HG03565 (cell line): ENCODE data around the gene SLC34A3.
"Not testable (repeated sequence)": the region's sequence is repeated elsewhere in the genome, so short reads cannot be mapped to it uniquely, and the experiment has no call there.

Experiments
- ATAC-seq: cut with Tn5 transposase; IDR thresholded peaks from one replicate; pipeline ENCODE4 v1.9.1; 2021; ENCODE audit warnings: mild to moderate bottlenecking, moderate library complexity; ENCODE audit not compliant: unreplicated experiment

The SLC34A3 gene

DNA sequence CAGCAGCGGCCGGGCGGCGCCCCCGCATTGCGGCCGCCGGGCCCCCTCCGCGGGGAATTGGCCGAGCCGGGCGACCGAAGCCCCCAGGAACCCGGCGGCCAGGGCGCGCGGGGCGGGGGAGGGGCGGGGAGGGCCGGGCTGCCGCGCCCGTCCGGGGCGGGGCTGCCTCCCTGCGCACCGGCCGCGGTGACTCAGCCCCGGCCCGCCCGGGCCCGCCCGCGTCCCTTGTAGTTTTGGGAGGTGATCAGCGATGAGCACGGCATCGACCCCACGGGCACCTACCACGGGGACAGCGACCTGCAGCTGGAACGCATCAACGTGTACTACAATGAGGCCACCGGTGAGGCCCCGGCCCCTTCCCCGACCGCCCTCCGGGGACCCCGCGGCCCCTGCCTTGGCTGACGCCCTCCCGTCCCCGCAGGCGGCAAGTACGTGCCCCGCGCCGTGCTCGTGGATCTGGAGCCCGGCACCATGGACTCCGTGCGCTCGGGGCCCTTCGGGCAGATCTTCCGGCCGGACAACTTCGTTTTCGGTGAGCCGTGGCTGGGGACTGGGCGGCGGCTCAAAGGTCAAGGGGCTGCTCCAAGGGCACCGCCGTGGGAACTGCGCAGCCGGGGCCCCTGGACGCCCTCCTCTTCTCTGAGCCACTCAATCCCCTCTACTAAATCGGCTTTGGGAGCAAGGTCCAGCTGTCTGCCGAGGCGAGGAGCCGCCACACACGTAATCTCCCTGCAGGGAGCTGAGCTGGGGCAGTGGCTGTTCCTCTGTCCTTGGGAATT, 11.0 kb downstream of the SLC34A3 start:
- ATAC-seq, result no peak

DNA sequence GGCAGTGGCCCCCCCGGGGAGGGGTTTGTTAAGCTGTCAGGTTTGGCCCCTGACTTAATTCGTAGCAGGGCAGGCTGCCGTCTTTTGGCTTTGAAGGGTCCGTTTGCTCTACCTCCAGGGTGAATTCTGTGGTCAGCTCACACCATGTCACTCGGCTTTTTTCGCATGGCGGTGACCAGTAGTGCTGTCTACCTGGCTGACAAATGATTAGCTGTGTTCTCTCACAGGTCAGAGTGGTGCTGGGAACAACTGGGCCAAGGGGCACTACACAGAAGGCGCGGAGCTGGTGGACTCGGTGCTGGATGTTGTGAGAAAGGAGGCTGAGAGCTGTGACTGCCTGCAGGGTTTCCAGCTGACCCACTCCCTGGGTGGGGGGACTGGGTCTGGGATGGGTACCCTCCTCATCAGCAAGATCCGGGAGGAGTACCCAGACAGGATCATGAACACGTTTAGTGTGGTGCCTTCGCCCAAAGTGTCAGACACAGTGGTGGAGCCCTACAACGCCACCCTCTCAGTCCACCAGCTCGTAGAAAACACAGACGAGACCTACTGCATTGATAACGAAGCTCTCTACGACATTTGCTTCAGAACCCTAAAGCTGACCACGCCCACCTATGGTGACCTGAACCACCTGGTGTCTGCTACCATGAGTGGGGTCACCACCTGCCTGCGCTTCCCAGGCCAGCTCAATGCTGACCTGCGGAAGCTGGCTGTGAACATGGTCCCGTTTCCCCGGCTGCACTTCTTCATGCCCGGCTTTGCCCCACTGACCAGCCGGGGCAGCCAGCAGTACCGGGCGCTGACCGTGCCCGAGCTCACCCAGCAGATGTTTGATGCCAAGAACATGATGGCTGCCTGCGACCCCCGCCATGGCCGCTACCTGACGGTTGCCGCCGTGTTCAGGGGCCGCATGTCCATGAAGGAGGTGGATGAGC, 11.8 kb downstream of the SLC34A3 start:
- no peak for ATAC-seq

DNA sequence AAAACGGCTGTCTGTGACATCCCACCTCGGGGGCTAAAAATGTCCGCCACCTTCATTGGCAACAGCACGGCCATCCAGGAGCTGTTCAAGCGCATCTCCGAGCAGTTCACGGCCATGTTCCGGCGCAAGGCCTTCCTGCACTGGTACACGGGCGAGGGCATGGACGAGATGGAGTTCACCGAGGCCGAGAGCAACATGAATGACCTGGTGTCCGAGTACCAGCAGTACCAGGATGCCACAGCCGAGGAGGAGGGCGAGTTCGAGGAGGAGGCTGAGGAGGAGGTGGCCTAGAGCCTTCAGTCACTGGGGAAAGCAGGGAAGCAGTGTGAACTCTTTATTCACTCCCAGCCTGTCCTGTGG, 12.5 kb downstream of the SLC34A3 start:
- ATAC-seq, result not testable (repeated sequence)

DNA sequence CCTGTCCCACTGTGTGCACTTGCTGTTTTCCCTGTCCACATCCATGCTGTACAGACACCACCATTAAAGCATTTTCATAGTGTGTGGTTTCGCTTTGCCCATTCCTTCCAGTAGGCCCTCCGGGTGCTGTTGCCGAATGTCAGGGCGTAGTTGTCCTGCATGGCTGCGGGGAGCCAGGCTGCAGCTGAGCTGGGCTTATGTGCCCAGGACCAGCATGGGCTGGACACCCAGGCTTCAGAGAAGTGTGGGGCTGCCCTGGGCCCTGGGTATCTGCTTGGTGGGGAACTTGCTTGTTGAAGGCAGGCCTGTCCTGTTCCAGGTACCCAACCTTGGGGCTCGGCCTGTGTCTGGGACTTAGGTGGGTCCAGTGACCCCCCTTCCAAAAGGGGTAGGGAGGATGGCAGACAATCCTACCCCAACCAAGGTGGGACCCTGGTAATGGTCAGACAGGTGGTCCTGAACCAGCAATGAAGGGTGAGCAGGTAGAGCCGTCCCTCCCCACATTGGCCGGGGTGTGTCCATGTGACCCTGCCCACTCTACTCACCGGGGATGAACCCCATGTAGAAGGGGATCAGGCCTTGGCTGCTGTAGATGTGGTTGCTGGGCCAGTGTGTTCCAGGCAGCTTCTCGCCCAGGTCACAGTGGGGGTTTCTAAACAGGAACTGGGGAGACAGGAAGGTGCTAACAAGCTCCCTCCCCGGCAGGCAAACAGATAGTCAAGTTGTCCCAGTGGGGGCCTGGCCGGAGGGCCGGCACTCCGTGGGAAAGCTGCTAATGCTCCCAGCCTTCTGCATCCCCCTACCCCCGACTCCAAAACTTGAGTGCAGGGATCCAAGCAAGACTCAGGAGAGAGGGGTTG, 13.2 kb downstream of the SLC34A3 start:
- no peak for ATAC-seq

DNA sequence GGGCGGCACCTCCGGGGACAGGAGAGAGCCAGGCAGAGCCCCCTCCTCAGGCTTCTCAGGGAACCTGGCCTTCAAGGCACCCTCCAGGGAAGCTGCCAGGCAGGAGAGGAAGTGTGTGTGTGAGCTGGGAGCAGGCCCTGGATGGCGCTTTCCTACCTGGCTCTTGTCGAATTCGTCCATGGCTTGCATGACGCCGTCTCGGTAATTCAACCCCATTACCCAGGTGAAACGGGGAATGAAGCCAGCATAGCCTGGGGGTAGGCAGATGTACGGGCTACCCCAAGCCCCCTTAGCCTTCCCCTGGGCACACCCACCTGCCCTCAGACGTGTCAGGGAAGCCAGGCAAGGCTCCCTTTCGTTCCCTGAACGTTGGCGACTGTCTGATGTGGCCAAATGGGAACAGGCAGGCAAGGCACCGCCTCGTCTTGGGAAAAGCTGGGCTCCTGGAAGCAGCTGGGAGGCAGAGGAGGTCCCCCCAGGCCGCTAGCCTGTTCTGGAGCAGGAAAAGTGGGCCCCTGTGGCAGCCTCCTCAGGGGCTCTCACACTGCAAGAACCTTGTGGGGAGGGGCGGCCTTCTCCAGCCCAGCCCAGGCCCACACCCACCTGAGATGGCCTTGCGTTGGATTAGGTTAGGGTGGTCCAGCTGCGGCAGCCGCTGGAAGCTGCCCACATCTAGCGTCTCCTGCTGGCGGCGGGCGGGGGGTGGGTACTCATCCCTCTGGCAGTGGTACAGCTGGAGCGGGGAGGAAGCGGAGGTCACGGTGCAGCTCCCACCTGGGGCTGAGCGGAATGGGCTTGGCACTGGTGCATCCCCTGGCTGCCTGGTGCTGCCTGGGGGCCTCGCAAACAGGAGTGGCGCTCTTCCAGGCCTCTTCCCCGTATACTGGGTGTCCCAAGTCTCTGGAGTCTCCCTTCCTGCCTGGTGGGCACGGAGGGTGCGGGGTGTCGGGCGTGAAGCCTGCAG, 14.1 kb downstream of the SLC34A3 start:
- no peak for ATAC-seq

DNA sequence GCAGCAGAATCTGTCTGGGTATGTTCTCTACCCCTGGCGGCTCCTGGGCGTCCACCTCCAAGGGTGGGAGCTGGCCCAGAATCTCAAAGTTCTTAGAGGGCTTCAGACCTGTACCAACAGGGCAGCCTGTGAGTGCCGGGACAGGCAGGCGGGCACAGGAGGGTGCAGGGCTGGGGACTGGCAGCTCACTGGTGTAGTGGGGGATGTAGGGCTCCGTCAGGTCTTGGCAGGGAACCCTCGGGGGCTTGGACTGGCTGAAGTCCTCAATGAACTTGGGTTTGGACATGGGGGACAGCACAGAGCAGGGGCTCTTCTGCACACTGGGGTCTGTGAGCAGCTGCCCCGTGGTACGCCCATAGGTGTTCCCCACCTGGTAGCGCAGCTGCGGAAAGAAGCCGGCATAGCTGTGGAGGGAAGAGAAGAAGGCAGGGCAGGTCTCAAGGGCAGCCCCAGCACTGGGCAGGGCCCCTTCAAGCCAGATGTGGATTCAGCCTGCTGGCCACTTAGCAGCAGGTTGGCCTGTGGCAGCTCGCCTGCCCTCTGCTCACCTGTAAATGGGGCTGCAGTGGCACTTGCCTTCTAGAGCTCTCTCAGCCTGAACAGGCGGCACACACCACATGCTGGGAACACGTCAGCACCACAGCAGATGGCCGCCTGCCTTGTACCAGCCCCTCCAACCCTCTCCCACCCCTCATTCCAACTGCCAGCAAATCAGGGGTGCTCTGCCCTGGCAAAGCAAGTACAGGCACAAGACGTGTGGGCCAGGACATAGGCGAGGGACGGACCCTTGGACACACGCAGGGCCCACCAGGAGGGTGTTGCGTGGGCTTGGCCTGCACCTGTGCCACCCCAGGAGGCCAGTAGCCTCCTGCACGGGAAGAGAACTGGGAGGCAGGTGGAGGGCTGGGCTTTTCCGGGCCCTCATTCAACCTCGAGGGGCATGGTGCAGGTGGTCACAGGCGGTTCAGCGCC, 15.0 kb downstream of the SLC34A3 start:
- no peak for ATAC-seq

DNA sequence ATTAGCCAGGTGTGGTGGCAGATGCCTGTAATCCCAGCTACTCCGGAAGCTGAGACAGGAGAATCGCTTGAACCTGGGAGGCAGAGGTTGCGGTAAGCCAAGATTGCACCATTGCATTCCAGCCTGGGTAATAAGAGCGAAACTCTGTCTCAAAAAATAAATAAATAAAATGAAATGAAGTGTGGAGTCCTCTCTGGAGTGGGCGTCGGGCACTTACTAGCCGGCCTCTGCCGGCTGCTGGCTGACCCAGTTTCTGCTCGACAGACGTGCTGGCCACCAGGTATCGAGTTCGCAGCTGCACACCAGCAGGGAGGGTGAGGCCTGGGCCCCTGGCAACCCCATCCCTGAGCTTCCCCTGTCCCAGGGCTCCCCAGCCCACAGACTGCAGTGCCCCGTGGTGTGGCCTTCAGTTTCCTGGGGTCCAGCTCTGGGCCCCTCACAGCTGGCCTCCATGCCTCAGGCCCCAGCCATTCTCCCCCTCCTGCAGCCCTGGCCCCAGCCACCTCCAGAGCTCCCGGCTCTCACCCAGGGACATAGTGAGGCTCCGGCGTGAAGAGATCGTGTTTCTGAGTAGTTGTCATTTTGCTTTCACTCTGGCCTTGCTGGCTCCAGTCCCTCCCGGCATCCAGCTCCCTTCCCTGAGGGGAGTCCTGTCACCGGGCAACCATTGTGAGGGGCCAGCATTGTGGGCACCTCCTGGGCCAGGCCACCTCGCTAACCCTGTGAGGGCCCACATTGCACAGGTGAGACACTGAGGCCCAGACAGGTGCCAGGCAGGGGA, 16.6 kb downstream of the SLC34A3 start:
- ATAC-seq, result no peak

DNA sequence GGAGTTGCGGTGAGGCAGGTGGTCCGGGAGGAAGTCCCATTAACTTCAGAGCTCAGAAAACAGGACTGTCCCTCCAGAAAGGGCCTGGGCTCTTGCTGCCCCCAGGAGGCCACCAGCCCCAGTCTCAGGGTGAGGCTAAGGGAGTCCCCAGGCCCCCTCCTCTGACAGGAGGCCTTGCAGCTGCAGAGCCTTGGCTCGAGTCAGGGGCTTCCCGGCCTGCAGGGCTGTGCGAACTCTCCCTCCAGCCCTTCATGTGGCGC, 17.1 kb downstream of the SLC34A3 start:
- no peak for ATAC-seq

DNA sequence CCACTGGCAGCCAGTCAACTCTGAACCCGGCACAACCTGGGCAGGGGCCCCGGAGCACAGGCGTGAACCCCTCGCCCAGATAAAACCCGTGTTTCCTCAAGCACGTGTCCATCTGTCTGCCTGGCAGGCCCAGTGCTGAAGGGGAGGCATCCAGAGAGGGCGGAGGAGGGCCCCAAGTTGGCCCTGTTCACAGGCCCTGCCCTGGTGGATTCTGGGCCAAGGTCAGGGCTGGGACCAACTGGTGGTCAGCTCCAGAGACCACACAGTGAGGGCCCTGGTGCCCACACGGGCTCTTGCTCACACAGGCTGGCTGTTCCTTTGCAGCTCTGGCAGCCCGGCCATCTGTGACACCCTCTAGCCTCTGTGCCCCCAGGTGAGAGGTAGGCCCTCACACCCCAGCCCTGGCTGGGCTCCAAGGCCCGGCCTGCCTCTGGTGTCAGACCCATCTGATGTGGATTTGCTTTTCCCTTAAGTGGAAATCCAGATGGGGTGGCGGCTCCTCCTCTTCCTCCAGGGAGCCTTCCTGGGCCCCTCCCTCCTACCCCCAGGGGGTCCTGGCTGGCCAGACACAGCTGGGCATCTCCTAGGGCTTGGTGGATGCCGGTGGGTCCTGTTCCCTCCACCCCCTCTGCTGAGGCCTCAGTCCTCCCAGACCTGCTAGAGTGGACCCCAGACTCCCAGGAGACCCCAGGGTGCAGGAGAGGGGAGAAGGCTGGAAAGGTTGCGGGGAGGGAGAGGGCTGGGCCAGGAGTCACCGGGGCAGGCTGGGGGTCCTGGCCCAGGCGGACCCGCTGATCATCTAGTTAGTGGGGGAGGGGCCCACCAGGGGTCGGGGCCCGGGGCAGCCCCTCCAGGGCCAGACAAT, 19.9 kb downstream of the SLC34A3 start:
- ATAC-seq, result no peak

DNA sequence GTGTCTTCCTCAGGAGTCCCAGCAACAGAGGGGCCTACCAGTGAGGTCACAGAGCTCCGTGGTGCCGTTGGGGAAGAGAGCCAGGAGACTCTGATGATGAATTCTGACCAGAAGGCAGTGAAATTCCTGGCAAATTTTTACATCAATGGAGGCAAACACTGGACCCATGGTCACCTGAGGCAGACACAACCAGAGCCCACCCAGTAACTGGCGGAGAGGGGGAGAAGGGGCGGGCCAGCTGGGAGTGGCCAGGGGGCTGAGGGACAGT, 20.4 kb downstream of the SLC34A3 start, which contains the start of gene STPG3:
Gene STPG3, plus strand, starts transcription at position 93 of the 268 bp plus-strand sequence. Its CDS starts 1 bp downstream, at position 94.
- ATAC-seq, result no peak

DNA sequence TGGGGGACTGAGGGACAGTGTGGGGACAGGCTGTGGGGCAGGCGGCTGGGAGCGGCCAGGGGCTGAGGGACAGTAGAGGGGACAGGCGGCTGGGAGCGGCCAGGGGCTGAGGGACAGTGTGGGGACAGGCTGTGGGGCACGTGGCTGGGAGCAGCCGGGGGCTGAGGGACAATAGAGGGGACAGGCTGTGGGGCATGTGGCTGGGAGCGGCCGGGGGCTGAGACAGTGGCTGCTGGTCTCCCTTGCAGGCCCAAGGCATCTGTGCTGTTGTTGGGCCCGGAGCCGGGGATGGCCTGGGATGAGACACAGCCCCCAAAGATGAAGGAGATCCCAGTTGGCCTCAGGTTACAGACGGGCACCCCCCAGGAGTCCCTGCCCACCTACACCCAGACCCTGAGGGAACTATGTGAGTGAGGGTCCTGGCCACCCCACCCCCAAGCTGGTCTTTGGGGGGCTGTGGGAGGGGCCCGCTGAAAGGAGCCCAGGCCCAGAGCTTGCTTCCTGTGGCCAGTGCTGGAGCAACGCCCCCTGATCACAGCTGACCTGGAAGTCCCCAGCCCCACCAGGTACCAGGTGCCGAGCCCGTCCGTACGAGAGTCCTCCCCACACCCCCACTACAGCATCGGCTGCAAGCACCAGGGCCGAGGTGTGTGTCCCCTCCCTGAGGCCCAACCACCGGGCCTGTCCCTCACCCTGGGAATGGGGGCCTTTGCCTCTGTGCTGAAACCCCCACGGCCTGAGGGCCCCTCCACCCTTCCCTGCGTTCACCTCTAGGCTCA, 21.0 kb downstream of the SLC34A3 start:
- no peak for ATAC-seq

DNA sequence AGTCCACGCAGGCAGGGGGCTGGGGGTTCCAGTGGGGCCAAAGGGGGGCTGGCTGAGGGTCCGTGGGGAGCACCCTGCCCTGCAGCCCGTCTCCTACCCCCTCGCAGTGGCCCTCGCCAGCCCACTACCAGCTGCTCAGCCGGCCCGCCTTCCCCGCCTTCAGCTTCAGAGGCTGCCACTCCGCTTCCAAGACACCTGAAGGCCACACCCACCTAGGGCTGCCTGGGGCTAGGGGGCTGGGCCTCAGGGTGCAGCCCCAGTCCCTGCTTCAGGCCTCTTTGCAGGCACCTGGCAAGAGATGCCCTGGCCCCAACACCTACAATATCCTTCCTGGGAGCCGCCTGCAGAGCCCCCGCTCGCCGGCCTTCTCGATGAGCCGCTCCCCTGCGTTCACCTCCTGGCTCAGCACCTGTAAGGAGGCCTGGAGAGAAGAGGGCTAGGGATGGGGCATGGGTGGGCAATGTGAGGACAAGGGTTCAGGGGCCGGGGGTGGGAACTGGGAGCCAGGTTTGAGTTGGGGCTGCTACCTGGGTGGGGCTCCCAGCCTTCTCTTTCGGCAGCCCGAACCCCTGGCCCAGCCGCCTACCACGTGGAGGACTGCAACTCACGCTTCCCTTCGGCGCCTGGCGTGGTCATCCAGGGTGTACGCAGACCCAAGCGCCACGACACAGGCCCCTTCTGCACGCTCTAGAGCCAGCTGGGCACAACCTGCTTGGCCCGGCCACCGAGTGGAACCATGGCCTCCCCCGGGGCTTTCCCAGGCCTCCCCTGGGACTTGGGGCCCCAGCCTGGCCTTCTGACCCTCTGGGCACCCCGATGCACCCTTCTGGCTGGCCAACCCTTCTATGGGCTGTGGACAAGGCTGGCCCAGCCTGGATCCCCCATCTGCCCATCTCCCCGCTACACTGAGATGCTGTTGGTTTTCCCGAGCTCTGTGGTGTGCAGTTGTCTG, 22.1 kb downstream of the SLC34A3 start:
- no peak for ATAC-seq

DNA sequence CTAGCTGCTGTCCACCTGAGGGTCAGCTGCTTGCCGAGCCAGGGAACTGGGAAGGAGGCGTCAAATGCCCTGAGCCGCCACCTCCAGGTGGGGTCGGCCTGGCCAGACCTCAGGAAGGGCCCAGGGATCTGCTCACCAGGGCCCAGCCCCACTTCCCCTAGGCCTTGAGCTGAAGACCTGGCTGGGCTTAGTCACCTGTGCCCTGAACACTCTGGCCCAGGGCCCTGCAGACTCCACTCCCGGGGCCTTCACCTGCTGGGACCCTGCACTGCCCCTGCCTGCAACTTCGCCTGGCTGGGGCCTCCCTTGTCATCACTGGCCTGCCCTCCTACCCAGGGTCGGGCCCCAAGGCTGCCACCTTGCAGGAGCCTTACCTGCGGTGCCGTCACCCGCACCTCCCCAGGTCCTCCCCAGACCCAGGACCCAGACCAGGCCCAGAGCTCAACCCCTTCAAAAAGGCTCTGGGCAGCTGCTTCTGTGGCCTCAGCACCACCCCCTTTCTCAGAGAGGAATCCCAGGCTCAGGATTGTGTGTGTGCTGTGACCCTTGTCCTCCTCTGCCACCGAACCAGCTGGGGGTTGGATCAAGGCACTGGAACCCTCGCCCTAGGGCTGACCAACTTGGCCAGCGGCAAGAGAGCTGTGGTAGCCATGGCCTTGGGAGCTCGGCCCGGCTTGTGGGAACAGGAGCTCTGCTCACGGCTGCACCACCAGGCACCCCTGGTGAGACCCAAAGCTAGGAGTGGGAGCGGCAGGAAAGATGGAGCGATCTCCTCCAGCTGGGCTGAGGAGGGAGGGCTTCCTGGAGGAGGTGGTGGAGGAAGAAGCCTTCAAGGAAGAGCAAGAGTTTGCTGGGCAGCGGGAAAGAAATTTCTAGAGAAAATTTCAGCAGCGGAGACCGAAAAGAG, 23.3 kb downstream of the SLC34A3 start:
- ATAC-seq, result no peak

DNA sequence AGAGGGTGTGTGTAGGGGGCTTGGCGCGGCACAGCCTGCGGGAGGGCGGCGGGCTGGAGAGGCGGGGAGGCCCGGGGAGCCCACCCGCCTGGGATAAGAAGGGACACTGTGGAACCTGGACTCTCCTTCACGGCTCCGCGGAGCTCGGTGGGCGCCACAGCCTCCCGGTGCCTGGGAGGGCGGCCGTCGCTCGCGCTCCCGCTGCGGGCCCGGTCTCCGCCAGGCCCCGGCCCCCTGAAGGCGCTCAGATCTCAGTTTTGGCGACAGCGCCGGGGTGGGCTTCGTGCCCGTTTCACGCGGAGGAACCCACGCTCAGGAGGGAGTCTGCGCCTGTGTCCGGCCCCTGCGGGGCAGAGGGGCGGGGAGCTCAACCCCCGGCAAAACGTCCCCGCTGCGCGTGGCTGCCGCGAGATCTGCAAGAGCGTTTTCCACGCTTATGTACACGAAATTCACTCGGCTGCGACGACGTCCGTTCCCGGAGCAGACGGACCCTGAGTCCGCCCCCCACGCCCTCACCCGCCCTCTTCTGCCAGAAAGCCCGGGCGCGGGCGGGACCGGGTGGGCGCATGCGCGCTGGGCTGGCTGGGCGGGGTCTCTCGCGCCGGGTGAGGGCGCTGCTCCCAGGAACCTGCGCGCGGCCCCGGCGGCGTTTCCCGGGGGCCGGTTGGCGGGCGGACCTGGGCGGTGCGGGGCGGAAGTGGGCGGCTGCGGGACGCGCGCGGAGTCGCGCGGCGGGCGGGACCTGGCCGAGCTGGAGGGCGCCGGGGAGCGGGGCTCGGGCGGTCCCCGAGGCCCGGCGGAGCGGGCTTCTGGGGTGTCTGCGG, 24.1 kb downstream of the SLC34A3 start, which contains the start of gene NELFB:
Gene NELFB, plus strand, starts transcription at position 704 of the 824 bp plus-strand sequence.
- ATAC-seq, result peak; percentile 53
